GM18499 (cell line): Measurements from ENCODE around the gene PIGL.
"Not testable (repeated sequence)": the region's sequence is repeated elsewhere in the genome, so short reads cannot be mapped to it uniquely, and the experiment has no call there.

Source experiments
- ATAC-seq: cut with Tn5 transposase; IDR thresholded peaks from one replicate; pipeline ENCODE4 v1.9.1; 2021; ENCODE audit warnings: moderate number of reproducible peaks; ENCODE audit not compliant: insufficient read depth, unreplicated experiment

Gene PIGL

DNA sequence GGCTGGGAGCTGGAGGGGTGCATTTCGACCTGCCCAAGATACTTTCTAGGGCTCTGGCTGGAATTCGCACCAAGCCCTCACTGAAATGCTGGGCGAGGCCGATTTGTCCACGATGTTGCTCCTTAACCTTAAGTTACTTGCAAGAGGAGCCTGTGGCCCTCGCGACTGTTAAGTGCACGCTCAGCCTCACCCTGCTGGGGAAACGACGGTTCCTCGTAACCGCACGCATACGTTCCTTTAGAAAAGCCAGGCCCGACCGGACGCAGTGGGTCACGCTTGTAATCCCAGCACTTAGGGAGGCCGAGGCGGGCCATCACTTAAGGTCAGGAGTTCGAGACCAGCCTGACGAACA lies 1.1 kb upstream of the PIGL start:
- ATAC-seq, result no peak

- not testable (repeated sequence) for ATAC-seq
Observed at GRCh38 chr17:16216341-16217001, 539 bp upstream of the PIGL start.

GRCh38 chr17:16222406-16222805 lies 5.4 kb downstream of the PIGL start:
- no peak for ATAC-seq

DNA sequence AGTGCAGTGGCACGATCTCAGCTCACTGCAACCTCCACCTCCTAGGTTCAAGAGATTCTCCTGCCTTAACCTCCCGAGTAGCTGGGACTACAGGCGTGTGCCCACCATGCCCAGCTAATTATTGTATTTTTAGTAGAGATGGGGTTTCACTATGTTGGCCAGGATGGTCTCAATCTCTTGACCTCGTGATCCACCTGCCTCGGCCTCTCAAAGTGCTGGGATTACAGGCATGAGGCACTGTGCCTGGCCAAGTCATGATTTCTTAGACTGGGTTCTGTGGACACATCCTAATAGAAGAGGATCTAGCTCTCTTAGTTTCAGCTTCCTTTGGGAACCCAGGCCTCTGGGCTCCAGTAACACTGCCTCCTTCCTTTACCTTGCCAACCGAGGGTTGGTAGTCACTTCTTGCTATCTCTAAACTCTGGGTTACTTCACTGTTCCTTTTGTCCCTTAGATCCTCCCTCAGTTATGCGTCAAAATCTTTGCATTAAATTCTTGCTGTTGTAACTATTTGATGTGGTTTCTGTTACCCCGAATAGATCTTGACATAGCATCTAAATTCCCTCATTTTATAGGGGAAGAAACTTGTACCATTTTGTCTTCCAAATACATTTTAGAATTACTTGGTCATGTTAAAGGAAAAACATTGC lies 13.0 kb downstream of the PIGL start:
- ATAC-seq, result not testable (repeated sequence)

GRCh38 chr17:16232391-16232790 lies 15.4 kb downstream of the PIGL start:
- ATAC-seq, result no peak

- ATAC-seq, result no peak
Observed at GRCh38 chr17:16239931-16240330, 22.9 kb downstream of the PIGL start.

DNA sequence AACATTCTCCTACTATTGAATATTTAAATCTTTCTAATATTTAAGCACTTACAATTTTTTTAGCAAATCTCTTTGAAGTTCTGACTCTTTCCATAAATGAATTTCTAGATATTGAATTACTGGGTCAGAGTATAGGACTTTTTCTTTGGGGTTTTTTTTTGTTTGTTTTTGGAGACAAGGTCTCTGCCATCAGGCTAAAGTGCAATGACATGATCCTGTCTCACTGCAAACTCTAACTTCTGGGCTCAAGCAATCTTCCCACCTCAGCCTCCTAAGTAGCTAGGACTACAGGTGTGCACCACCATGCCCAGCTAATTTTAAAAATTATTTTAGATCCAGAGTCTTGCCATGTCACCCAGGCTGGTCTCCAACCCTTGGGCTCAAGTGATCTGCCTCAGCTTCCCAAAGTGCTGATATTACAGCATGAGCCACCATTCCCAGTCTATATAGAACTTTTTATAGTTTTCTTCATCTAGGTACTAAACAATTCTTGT lies 24.9 kb downstream of the PIGL start:
- no peak for ATAC-seq

DNA sequence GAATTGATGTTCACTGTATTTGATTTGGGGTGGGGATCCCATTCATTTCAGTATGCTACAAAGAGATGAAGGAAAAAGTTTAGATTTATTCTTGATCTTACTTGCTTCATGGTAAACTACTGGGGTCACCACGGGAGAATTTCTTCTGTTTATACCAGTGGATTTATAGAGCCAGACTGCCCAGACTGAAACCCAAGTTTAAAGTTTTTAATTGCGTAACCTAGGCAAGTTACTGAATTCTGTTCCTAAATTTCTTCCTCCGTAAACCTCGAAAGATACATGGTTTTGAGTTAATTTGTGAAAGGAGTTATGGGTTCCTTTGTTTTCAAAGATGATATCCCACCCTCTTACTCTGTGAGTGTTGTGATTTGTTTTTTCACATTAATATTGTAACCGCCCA lies 26.4 kb downstream of the PIGL start:
- no peak for ATAC-seq

GRCh38 chr17:16243801-16244567 lies 27.0 kb downstream of the PIGL start:
- no peak for ATAC-seq

DNA sequence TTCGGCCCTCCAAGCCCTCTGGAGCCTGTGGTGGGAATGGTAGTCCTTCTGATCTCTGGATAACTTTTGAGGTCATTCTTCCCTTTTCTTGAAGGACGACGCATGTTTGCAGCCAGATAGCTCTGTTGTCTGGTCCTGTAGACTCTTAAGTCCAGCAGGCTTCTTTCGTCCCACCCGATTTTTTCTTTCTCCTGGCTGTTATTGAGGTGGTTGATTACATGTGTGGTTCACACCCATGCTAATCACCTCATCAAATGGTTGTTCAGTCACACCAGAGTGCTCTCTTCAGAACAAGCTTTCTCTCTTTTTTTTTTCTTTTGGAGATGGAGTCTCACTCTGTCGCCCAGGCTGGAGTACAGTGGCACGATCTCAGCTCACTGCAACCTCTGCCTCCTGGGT lies 30.6 kb downstream of the PIGL start:
- no peak for ATAC-seq

DNA sequence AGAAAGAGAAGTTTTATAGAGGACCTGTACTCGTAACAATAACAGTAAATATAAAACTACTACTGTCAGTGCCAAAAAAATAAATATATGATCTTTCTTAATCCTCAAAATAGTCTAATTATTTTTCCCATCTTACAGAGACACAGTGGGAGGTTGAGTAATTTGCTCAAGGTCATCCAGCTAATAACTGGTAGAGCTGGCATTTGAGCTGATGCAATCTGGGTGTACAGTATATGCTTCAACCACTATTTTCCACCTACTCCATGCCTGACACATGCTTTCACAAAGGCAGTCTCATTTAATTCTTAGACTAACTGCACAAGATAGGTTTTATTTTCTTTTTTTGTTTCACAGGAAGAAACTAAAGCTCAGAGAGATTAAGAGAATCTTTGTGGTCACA lies 33.6 kb downstream of the PIGL start:
- no peak for ATAC-seq

- ATAC-seq, result no peak
Observed at GRCh38 chr17:16251043-16251442, 34.0 kb downstream of the PIGL start.

GRCh38 chr17:16251556-16251955 lies 34.5 kb downstream of the PIGL start:
- no peak for ATAC-seq

GRCh38 chr17:16254773-16255400 lies 37.9 kb downstream of the PIGL start:
- no peak for ATAC-seq

- ATAC-seq, result no peak
Observed at GRCh38 chr17:16255481-16255921, 38.5 kb downstream of the PIGL start.

GRCh38 chr17:16258901-16259300 lies 41.9 kb downstream of the PIGL start:
- no peak for ATAC-seq

DNA sequence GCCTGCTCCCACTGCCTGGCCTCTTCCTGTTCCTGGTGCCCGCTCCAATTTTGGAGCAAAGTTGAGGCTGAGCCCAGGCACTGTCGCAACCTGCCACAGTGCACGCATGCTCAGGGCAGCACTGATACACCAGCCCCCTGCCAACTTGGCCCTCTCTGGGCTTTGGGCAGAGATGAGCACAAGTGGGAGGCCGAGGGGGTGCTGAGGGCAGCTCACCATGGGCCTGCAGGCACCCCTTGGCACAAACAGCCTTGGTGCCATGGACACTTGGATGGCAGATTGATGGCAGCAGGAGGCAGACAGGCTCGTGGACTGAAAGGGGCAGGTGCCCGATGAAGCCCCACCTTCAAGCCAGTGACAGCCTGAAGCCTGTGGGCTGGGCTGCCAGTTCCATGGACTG lies 42.9 kb downstream of the PIGL start:
- no peak for ATAC-seq

GRCh38 chr17:16261049-16261448 lies 44.0 kb downstream of the PIGL start:
- no peak for ATAC-seq

DNA sequence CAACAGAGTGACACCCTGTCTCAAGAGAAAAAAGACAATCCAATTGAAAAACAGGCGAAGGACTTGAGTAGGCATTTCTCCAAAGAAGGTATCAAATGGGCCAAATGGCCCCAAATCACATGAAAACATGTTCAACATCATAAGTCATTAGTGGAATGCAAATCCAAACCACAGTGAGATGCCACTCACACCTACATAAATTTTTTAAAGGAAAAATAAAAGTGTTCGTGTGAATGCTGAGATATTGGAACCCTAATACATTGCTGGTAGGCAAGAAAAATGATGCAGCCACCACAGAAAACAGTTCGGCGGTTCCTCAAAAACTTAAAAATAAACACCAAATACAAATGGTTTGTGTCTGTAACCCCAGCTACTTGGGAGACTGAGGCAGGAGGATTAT lies 45.2 kb downstream of the PIGL start:
- ATAC-seq, result no peak

DNA sequence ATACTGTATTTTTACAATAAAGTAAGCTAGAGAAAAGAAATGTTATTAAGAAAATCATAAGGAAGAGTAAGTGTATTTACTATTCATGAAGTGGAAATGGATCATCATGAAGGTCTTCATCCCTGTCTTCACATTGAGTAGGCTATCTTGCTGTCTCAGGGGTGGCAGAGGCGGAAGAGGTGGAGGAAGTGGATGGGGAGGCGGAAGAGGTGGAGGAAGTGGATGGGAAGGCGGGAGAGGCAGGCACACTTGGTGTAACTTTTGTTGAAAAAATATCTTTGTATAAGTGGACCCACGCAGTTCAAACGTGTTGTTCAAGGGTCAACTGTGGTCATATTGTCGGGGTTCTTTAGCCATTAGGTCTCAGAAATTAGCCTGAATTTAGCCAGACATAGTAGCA lies 50.2 kb downstream of the PIGL start:
- no peak for ATAC-seq

DNA sequence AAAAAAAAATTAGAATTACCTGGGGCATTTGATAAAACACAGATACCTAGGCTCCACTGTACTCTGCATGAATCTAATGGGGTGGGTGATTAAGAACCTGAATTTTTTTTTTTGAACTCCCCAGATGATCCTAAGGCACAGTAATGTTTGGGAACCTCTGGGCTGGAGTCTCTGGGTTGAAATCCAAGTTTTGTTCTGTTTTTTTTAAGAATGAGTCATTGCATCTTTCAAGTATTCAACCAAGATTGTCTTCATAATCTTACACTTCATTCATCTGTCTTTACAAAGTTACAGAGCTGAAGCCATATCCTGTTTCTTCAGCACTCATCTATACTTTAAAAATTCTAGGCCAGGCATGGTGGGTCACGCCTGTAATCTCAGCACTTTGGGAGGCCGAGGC lies 52.6 kb downstream of the PIGL start:
- no peak for ATAC-seq
